ENCODE results near the gene GNG13.
"Not testable (repeated sequence)": the region's sequence is repeated elsewhere in the genome, so short reads cannot be mapped to it uniquely, and the experiment has no call there.

GNG13 gene

GRCh38 chr16:759110-759910 is 41.2 kb downstream of the GNG13 start:
- DNase-seq = no peak

- no peak for DNase-seq
Observed at GRCh38 chr16:756428-756827, 44.1 kb downstream of the GNG13 start.

- no peak for DNase-seq
Observed at GRCh38 chr16:754656-755055, 45.9 kb downstream of the GNG13 start.

- not testable (repeated sequence) for DNase-seq
Observed at GRCh38 chr16:754121-754607, 46.4 kb downstream of the GNG13 start.

GRCh38 chr16:752007-752312 is 48.6 kb downstream of the GNG13 start:
- no peak for DNase-seq

GRCh38 chr16:751152-752006 is 49.2 kb downstream of the GNG13 start:
- DNase-seq = no peak

- no peak for DNase-seq
Observed at GRCh38 chr16:750485-750884, 50.0 kb downstream of the GNG13 start.

- no peak for DNase-seq
Observed at GRCh38 chr16:749010-749409, 51.5 kb downstream of the GNG13 start.

Data from NK-92 treated with Interleukin-12 subunit alpha and Interleukin-12 subunit beta, amount 100 ng/mL, for 24 hours (cell line).